Endodermal cell (in vitro differentiated cells): ENCODE results near the gene ACAP2. TPM values are rescaled to one million over a fixed set of nuclear protein-coding genes. Genes with fewer than 3 reads are reported as not detected.

Source experiments
- DNase-seq: peaks from one replicate; pipeline ENCODE4 v3.0.0-alpha.2; 2017
- H3K27ac ChIP-seq: 2 replicates; pipeline ENCODE4 v1.5.1; 2013; ENCODE audit warnings: mild to moderate bottlenecking, low read depth, low read length, moderate library complexity
- H3K27me3 ChIP-seq: 2 replicates; pipeline ENCODE4 v1.6.1; 2013; ENCODE audit warnings: mild to moderate bottlenecking, low read length, moderate library complexity; ENCODE audit not compliant: insufficient read depth, control insufficient read depth, poor library complexity, severe bottlenecking
- H3K36me3 ChIP-seq: 2 replicates; pipeline ENCODE4 v1.7.0; 2013; ENCODE audit warnings: mild to moderate bottlenecking, low read length, moderate library complexity; ENCODE audit not compliant: control insufficient read depth, insufficient read depth
- H3K4me1 ChIP-seq: one replicate; pipeline ENCODE4 v1.7.0; 2013; ENCODE audit warnings: low read length; ENCODE audit not compliant: control insufficient read depth, insufficient read depth
- H3K4me3 ChIP-seq: 2 replicates; pipeline ENCODE4 v1.5.1; 2013; ENCODE audit warnings: mild to moderate bottlenecking, low read length, moderate library complexity
- H3K9ac ChIP-seq: 2 replicates; pipeline ENCODE4 v1.6.1; 2013; ENCODE audit warnings: mild to moderate bottlenecking, low read length, moderate library complexity; ENCODE audit not compliant: poor library complexity, severe bottlenecking; ENCODE audit errors: extremely low read depth
- H3K9me3 ChIP-seq: 2 replicates; pipeline ENCODE4 v1.6.1; 2013; ENCODE audit warnings: mild to moderate bottlenecking, low read length, moderate library complexity; ENCODE audit not compliant: control insufficient read depth
- H3K27ac Mint-ChIP-seq: 2 replicates; pipeline ENCODE4 v1.8.0; 2020; ENCODE audit warnings: mixed read lengths
- H3K27me3 Mint-ChIP-seq: 2 replicates; pipeline ENCODE4 v1.8.0; 2021; ENCODE audit warnings: mild to moderate bottlenecking, mixed read lengths; ENCODE audit not compliant: insufficient read depth
- H3K36me3 Mint-ChIP-seq: 2 replicates; pipeline ENCODE4 v1.8.0; 2020; ENCODE audit warnings: low read depth, mixed read lengths
- H3K4me1 Mint-ChIP-seq: 2 replicates; pipeline ENCODE4 v1.8.0; 2020; ENCODE audit warnings: mixed read lengths
- H3K4me3 Mint-ChIP-seq: 2 replicates; pipeline ENCODE4 v1.8.0; 2020; ENCODE audit warnings: mild to moderate bottlenecking, moderate library complexity, mixed read lengths
- H3K9me3 Mint-ChIP-seq: 2 replicates; pipeline ENCODE4 v1.8.0; 2020; ENCODE audit warnings: mild to moderate bottlenecking, mixed read lengths
- WGBS, 2 experiments: methylation state at CpG; one replicate each; pipeline versions ENCODE4 v1.1.5 to v1.1.7; 2013; ENCODE audit warnings: missing lambda C conversion rate in 2 of 2, mixed read lengths in 1 of 2; ENCODE audit not compliant: insufficient coverage in 1 of 2, insufficient read length in 1 of 2; 5-methylcytosine and 5-hydroxymethylcytosine counted together
- total RNA-seq, 2 donors: library from RNA; stranded (reverse); fragmentation: NEBNext Ultra II Directional in 1 of 2; extraction: Animal tissue kit (Norgen Biotek cat#: 25700) in 1 of 2; gene quantifications; 2 replicates in 1 of 2; 3 replicates in 1 of 2; pipeline ENCODE4 v1.2.1, GENCODE V29; 2021
- TF ChIP-seq, protein P1 (sequence below): fragments of 200-600 bp; sonication (generic); conservative IDR thresholded peaks from 2 replicates; pipeline ENCODE4 v1.5.0; 2021; ENCODE audit warnings: antibody characterized with exemption, mild to moderate bottlenecking

Gene ACAP2
- total RNA-seq, 2 donors from 2014 or later = 61.9 to 70.5 TPM

DNA sequence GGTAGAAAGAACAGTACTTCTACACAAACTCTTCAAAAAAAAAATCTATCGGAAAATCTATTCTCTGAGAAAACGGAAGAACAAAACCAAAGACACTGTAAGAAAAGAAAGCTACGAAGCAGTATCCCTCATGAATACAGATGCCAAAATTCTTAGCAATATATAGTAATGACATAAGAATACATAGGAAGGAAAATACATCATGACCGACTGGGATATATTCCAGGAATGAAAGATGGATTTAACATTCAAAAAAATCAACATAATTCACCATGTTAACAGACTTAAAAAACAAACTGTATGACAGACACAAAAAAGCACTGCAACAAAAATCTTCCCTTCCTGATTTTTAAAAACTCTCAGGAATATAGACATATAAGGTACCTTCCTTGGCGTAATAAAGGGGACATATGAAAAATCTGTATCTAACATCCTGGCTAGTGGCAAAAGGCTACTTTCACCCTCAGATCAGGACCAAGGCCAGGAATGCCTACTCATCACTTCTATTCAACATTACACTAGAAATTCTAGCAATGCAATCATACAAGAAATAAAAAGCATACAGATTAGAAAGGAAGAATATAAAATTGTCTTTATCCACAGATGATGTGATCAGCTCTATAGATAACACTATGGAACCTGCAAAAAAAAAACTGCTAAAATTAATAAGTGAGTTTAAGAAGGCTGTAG, 94.2 kb downstream of the ACAP2 start:
- H3K27ac ChIP-seq = no peak overlapping the region
- no peak overlapping the region for H3K4me3 Mint-ChIP-seq
- H3K9me3 Mint-ChIP-seq = no peaks in the 10 kb centered on the region
- H3K9me3 ChIP-seq = no peaks in the 10 kb centered on the region
- no peaks in the 10 kb centered on the region for H3K27me3 Mint-ChIP-seq
- H3K27ac Mint-ChIP-seq = no peak overlapping the region
- H3K27me3 ChIP-seq = no peaks in the 10 kb centered on the region
- H3K36me3 ChIP-seq = peaks cover 13% of the 10 kb centered on the region
- 100% methylated on average over 5 of the region's 5 CpGs; no CpG with 5 or more reads in 1 of the 2 experiments for WGBS, 2 experiments
- peaks cover 5% of the 10 kb centered on the region for H3K4me1 Mint-ChIP-seq
- no peak overlapping the region for H3K4me3 ChIP-seq
- no peak for DNase-seq
- H3K4me1 ChIP-seq = no peaks in the 10 kb centered on the region
- H3K36me3 Mint-ChIP-seq = peaks cover 31% of the 10 kb centered on the region
- TF ChIP-seq, protein P1, sequence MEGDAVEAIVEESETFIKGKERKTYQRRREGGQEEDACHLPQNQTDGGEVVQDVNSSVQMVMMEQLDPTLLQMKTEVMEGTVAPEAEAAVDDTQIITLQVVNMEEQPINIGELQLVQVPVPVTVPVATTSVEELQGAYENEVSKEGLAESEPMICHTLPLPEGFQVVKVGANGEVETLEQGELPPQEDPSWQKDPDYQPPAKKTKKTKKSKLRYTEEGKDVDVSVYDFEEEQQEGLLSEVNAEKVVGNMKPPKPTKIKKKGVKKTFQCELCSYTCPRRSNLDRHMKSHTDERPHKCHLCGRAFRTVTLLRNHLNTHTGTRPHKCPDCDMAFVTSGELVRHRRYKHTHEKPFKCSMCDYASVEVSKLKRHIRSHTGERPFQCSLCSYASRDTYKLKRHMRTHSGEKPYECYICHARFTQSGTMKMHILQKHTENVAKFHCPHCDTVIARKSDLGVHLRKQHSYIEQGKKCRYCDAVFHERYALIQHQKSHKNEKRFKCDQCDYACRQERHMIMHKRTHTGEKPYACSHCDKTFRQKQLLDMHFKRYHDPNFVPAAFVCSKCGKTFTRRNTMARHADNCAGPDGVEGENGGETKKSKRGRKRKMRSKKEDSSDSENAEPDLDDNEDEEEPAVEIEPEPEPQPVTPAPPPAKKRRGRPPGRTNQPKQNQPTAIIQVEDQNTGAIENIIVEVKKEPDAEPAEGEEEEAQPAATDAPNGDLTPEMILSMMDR = no peak
- no peak overlapping the region for H3K9ac ChIP-seq

DNA sequence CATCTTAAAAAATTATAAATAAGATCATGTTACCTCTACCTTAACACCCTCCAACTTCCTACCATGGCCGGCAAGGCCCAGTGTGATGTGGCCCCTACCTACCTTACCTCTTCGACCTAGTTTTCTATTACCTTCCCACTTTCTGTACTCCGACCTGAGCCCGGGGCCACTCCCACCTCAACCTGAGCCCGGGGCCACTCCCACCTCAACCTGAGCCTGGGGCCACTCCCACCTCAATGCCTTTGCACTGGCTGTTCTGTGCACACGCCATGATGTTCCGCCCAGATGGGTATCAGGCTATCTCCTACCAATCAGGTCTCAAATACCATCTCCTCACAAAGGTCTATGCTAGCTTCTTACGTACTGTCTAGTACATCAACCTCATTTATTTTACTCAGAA, 105.1 kb downstream of the ACAP2 start:
- Histone ChIP-seq H3K4me1 (no peaks in the 10 kb centered on the region), H3K27me3 (no peaks in the 10 kb centered on the region), H3K4me3 (no peak overlapping the region), H3K36me3 (peaks cover 40% of the 10 kb centered on the region), H3K27ac (no peak overlapping the region), H3K9ac (no peak overlapping the region), H3K9me3 (peaks cover 9% of the 10 kb centered on the region)
- H3K9me3 Mint-ChIP-seq = no peaks in the 10 kb centered on the region
- H3K4me3 Mint-ChIP-seq = no peak overlapping the region
- TF ChIP-seq, protein P1 = no peak
- H3K27ac Mint-ChIP-seq = no peak overlapping the region
- peaks cover 44% of the 10 kb centered on the region for H3K36me3 Mint-ChIP-seq
- 93 to 100% methylated on average over 5 to 8 of the region's 8 CpGs for WGBS, 2 experiments
- DNase-seq = peak; percentile 60
- H3K4me1 Mint-ChIP-seq = peaks cover 8% of the 10 kb centered on the region
- no peaks in the 10 kb centered on the region for H3K27me3 Mint-ChIP-seq

DNA sequence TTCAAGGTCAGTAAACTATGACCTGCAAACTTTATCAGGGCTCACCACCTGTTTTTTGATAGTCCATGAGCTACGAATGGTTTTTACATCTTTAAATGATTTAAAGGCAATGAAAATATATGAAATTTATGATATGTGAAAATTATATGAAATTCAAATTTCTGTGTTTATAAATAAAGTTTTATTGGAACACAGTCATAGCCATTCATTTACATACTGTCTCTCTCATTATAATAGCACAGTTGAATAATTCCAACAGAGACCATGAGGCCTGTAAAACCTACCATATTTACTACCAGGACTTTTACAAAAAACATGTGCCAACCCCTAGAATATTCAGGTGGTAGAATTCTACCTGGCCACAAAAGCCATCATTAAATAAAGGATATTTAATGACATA, 107.9 kb downstream of the ACAP2 start:
- DNase-seq = no peak
- H3K9me3 ChIP-seq = no peaks in the 10 kb centered on the region
- Mint-ChIP-seq H3K27me3 (no peaks in the 10 kb centered on the region), H3K4me1 (peaks cover 4% of the 10 kb centered on the region), H3K27ac (no peak overlapping the region), H3K4me3 (no peak overlapping the region), H3K36me3 (peaks cover 39% of the 10 kb centered on the region), H3K9me3 (no peaks in the 10 kb centered on the region)
- no peak overlapping the region for H3K4me3 ChIP-seq
- no peak overlapping the region for H3K27ac ChIP-seq
- peaks cover 39% of the 10 kb centered on the region for H3K36me3 ChIP-seq
- H3K9ac ChIP-seq = no peak overlapping the region
- no peaks in the 10 kb centered on the region for H3K27me3 ChIP-seq
- TF ChIP-seq, protein P1 = no peak
- H3K4me1 ChIP-seq = no peaks in the 10 kb centered on the region
- WGBS, 2 experiments = 100% methylated on average over 1 of the region's 1 CpG; no CpG with 5 or more reads in 1 of the 2 experiments
